Daoy (cell line): Measurements from ENCODE around the gene KLRC4. TPM values are rescaled to one million over a fixed set of nuclear protein-coding genes. Genes with fewer than 3 reads are reported as not detected.
"Not testable (repeated sequence)": the region's sequence is repeated elsewhere in the genome, so short reads cannot be mapped to it uniquely, and the experiment has no call there.

Experiments used
- DNase-seq: peaks from one replicate; pipeline ENCODE4 v3.0.0-alpha.2; 2015; ENCODE audit warnings: low read depth
- total RNA-seq: library from RNA; depleted of rRNA; stranded (reverse); fragments of >200 nt; shearing (Covaris generic); gene quantifications from 2 replicates; pipeline ENCODE4 v1.2.3, GENCODE V29; 2014; rRNA removed

KLRC4 gene, protein sequence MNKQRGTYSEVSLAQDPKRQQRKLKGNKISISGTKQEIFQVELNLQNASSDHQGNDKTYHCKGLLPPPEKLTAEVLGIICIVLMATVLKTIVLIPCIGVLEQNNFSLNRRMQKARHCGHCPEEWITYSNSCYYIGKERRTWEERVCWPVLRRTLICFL
- not detected in 2 replicates for total RNA-seq

DNA sequence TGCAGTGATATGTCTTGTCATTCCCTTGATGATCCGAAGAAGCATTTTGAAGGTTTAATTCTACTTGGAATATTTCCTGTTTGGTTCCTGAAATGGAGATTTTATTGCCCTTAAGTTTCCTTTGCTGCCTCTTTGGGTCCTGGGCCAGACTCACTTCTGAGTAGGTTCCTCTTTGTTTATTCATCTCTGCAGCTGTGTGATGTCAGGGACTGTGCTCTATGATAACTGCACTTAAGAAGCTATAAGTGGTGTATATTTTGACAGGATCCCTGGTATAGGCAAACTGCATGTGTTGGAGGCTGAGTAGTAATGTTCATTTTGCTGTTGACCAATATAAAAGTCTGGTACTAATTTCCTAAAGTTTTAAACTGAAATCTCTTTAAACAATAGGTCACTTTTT is at the start of gene KLRC4:
TSS of gene KLRC4 (minus strand) at position 366 of the 400 bp plus-strand sequence. CDS start at position 184, 182 bp downstream.
- no peak for DNase-seq

- no peak for DNase-seq
Measured at GRCh38 chr12:10457760-10458159, 48.2 kb upstream of the KLRC4 start.

- no peak for DNase-seq
Measured at GRCh38 chr12:10456856-10457255, 47.3 kb upstream of the KLRC4 start.

DNA sequence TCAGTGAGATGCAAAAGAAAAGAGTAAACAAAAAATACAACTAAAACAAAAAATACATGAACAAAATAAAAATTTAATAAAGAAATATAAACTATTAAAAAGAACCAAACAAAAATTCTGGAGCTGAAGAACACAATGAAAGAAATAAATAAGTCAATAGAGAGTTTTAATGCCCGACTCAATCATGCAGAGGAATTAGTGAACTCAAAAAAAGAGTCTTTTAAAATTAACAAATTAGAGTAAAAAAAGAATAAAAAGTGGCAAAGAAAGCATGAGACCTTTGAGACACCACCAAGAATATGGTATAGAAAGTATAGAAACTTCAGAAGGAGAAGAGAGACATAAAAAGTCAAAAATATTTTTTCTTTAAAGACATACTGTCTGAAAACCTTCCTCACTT is 46.2 kb upstream of the KLRC4 start:
- DNase-seq, result no peak

DNA sequence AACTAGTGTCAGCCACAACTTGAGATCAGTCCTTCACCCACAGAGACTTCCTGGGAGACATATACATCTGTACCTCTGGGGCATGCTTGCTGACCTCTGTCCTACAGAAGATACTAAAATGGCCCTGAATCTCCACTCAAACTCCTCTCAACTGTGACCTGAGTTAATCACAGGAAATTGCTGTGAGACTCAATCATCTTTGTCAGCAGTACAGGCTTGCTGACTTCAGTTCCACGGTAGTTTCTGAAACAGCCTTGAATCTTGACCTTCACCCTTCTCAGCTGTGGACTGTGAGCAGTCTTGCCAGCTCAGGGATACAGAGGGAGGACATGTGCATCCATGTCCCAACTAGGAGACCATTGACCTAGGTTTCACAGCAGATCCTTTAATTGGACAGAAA is 45.0 kb upstream of the KLRC4 start:
- DNase-seq, result no peak

GRCh38 chr12:10453156-10453555 is 43.6 kb upstream of the KLRC4 start, which contains the start of gene KLRC1:
Gene KLRC1 (minus strand): TSS chr12:10453377. CDS start chr12:10451156, 2,221 bp downstream.
- no peak for DNase-seq

- DNase-seq, result no peak
Measured at GRCh38 chr12:10448236-10448635, 38.7 kb upstream of the KLRC4 start.

- DNase-seq, result not testable (repeated sequence)
Measured at GRCh38 chr12:10446052-10446451, 36.5 kb upstream of the KLRC4 start.

- not testable (repeated sequence) for DNase-seq
Measured at GRCh38 chr12:10441144-10441543, 31.6 kb upstream of the KLRC4 start.

DNA sequence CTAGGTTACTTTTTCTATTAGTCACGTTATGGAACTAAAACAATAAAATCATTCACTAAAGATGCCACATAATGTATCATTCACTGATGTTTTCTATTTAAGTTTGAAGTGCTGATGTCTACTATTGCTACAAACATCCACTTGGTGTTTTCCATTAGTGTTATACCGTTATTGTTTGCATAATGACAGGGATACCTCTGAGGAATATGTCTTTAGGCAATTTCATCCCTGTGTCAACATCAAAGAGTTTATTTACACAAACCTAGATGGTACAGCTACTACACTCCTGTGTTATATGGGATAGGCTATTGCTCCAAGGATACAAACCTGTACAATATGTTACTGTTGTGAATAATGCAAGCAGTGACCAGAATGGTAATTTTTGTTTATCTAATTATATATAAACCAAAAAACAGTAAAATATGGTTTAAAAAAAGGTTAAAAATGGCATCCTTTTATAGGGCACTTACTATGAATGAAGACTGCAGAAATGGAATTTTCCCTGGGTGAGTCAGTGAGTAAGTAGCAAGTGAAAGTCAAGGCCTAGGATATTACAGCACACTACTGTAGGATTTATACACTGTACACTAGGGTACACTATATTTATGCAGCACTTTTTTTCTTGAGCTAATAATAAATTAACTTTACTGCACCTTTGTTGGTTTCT is 30.2 kb upstream of the KLRC4 start:
- DNase-seq, result not testable (repeated sequence)

- DNase-seq, result not testable (repeated sequence)
Measured at GRCh38 chr12:10437601-10438000, 28.0 kb upstream of the KLRC4 start.

- DNase-seq, result peak; percentile 63
Measured at GRCh38 chr12:10435816-10436215, 26.3 kb upstream of the KLRC4 start, which contains the start of gene KLRC2. Gene KLRC2 (minus strand): TSS chr12:10436010. CDS start chr12:10435986, 24 bp downstream.

DNA sequence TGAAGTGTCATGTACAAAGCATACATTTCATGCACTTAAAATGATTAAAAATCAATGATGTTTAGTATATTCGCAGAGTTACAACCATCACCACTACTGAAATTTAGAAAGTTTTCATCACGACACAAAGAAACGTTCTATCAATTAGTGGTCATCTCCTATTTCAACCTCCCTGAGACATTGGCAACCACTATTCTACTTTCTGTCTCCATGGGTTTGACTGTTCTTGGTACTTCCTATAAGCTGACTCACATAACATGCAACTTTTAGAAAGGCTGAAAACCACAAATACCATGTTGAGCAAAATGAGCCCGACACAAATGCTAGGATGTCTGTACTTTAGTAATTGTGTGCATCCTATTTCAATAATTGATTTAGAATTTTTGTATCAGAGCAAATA is 21.1 kb upstream of the KLRC4 start:
- DNase-seq, result not testable (repeated sequence)

- DNase-seq, result not testable (repeated sequence)
Measured at GRCh38 chr12:10425938-10426337, 16.4 kb upstream of the KLRC4 start.

GRCh38 chr12:10424260-10424899 is 14.8 kb upstream of the KLRC4 start:
- not testable (repeated sequence) for DNase-seq

GRCh38 chr12:10422159-10422558 is 12.6 kb upstream of the KLRC4 start:
- not testable (repeated sequence) for DNase-seq

- DNase-seq, result peak; percentile 4
Measured at GRCh38 chr12:10420334-10420733, 10.8 kb upstream of the KLRC4 start, which contains the start of gene KLRC3. Gene KLRC3 (minus strand): TSS chr12:10420595. CDS start chr12:10420550, 45 bp downstream.

GRCh38 chr12:10408842-10409241 is 715 bp downstream of the KLRC4 start:
- DNase-seq, result no peak

GRCh38 chr12:10406725-10407124 is 2.8 kb downstream of the KLRC4 start:
- DNase-seq, result no peak

- DNase-seq, result no peak
Measured at GRCh38 chr12:10405294-10405693, 4.3 kb downstream of the KLRC4 start.

DNA sequence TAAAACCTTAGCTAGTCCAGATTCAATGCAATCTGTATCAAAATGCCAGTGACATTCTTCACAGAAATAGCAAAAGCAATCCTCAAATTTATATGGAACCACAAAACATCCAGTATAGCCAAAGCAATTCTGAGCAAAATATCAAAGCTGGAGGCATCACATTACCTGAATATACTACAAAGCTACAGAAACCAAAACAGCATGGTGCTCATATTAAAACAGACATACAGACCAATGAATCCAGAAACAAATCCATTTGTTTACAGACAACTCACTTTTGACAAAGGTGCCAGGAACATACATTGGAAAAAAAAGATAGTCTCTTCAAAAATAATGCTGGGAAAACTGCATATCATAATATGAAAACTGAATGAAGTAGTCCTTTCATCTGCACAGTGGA is 4.8 kb downstream of the KLRC4 start:
- no peak for DNase-seq

DNA sequence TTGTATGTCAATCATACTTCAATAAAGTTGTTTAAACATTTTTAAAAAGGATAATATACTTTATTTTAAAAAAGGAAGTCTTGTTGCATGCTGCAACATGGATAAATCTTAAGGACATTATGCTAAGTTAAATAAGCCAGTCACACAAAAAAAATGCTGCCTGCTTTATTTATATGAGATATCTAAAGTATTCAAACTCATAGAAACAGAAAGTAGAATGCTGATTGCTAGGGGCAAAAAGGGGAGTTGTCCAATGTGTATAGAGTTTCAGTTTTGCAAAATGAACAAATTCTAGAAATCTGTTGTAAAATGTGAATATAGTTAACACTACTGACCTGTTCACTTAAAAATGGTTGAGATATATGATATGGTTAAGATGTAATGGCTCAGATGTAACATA is 8.7 kb downstream of the KLRC4 start:
- no peak for DNase-seq

DNA sequence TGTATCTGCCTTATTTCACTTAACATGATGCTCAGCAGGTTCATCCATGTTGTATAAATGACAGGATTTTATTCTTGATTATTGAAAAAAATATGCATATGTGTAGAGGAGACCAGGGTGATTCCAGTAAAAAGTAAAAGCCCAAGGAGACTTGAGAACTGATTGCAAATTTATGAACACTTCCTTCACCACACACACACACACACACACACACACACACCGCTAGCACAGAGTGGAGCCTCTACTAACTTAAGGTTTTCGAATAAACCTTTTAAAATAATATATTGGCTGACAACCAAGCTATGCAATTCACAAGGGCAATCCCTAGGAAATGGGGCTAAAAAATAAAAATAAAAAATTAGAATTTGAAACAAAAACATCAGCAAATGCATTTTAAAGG is 11.4 kb downstream of the KLRC4 start:
- DNase-seq, result no peak
